ENCODE measurements around the gene C19orf38. TPM values are rescaled to one million over a fixed set of nuclear protein-coding genes. Genes with fewer than 3 reads are reported as not detected.

C19orf38 gene
- total RNA-seq, 2 experiments from 2014 or later, result 5.2 to 7.5 TPM

DNA sequence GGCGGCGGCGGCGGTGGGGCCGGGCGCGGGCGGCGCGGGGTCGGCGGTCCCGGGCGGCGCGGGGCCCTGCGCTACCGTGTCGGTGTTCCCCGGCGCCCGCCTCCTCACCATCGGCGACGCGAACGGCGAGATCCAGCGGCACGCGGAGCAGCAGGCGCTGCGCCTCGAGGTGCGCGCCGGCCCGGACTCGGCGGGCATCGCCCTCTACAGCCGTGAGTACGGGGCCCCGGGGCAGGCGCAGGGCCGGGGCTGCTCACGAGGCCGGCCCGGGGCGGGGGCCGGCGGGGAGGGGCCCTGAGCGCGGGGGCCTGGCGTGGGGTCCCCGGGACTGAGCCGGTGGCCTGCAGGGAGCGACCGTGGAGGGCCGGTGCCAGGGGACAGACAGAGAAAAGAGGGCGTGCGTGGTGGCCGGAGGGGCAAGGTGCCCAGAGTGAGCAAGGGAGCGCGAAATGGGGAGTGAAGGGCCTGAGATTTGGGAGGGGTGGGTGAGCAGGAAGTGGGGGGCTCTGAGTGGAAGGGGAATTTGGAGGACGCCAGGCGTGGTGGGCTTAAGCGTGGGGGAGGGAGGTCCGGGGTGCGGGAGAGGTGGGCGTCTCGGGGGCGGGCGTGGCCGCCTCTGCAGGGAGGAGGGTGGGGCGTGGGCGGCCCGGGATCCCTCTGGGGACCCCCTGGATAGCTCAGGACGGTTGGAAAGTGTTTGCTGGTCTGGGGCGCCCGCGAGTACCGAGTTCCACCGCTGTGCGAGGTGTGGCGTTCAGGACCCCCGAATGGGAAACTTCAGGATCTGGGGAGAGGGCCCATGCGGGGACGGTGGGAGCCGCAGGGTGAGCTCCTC, 23.7 kb downstream of the C19orf38 start:
- no TSS peak for BruUV-seq (replicated peaks)
- TF ChIP-seq, protein P1, sequence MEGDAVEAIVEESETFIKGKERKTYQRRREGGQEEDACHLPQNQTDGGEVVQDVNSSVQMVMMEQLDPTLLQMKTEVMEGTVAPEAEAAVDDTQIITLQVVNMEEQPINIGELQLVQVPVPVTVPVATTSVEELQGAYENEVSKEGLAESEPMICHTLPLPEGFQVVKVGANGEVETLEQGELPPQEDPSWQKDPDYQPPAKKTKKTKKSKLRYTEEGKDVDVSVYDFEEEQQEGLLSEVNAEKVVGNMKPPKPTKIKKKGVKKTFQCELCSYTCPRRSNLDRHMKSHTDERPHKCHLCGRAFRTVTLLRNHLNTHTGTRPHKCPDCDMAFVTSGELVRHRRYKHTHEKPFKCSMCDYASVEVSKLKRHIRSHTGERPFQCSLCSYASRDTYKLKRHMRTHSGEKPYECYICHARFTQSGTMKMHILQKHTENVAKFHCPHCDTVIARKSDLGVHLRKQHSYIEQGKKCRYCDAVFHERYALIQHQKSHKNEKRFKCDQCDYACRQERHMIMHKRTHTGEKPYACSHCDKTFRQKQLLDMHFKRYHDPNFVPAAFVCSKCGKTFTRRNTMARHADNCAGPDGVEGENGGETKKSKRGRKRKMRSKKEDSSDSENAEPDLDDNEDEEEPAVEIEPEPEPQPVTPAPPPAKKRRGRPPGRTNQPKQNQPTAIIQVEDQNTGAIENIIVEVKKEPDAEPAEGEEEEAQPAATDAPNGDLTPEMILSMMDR (conservative IDR thresholded peaks at IDR 0.05; ENCODE audit: low read length), result 0 out of 2 replicates have a peak, but pooled peaks have one; percentile 35
- no peak for TF ChIP-seq EZH2phosphoT487 (IDR thresholded peaks at IDR 0.05; ENCODE audit: borderline replicate concordance, low read depth, low read length)
- Histone ChIP-seq H2AFZ (ENCODE audit: low read length) (no peak overlapping the region; the same call in 1 of the 2 replicates), H4K20me1 (ENCODE audit: insufficient read depth, low read length) (no peaks in the 10 kb centered on the region), H3K36me3 (ENCODE audit: insufficient read depth, low read length) (peaks cover 17% of the 10 kb centered on the region), H3K9me2 (ENCODE audit: insufficient read depth, low read length) (no peaks in the 10 kb centered on the region), H3K27ac (ENCODE audit: low read depth, low read length, poor library complexity, severe bottlenecking) (peak overlapping the region; percentile 82), H3K4me1 (ENCODE audit: insufficient read depth, low read length, poor library complexity, severe bottlenecking) (peaks cover 62% of the 10 kb centered on the region), H3K4me2 (ENCODE audit: low read length) (peak overlapping the region; percentile 90), H3K9me3 (ENCODE audit: low read length) (no peaks in the 10 kb centered on the region), H3K79me2 (ENCODE audit: insufficient read depth, low read depth, low read length) (peaks cover 52% of the 10 kb centered on the region), H3K4me3 (ENCODE audit: low read depth, low read length, poor library complexity, severe bottlenecking) (peak overlapping the region; percentile 99)
- intact Hi-C loops (cut with micrococcal nuclease; ENCODE audit: unreplicated experiment), result loop anchor here (1.0 to 10.0 kb wide), 3 partner anchors 16 to 307 kb away; partner anchors contain the start of genes CDKN2D, KRI1, TIMM29 and YIPF2
- CTCF ChIA-PET (ENCODE audit: unreplicated experiment), result interaction anchor here (1.8 kb wide), 1 partner anchor 16 kb away, joined by 9 read pairs; no protein-coding TSS in a partner anchor
- POLR2A ChIA-PET, result interaction anchor here (0.5 to 3.5 kb wide), 4 partner anchors 17 to 294 kb away, joined by 3 to 34 read pairs (median 5); no protein-coding TSS in a partner anchor
- peak; percentile 54 for DNase-seq (ENCODE audit: low spot score)

DNA sequence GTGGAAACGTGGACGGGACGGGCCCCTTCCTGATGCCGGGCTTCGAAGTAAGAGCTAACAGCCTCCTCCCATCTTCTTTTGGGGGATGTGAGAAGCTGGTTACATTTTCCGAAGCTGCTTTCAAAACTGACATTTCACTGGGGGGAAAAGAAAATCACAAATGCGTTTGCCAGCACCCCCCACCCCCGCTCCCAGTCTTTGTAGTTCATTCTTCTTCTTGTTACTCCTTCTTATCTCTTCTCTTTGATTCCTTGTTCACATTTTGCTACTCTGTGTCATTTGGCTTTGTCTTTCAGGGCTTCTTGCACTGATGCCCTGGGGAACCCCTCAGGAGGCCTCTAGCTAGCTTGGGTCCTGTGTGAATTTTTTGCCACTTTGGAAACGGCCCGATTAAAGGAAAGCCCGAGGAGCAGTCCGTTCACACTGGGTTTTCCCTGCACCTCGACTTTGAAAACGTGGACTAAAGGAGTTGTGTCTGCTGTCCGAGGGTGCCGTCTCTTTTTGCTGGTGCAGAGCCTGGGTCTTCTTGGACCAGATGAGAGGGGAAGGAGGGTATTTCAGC, 24.4 kb downstream of the C19orf38 start:
- no peak for TF ChIP-seq EZH2phosphoT487 (IDR thresholded peaks at IDR 0.05; ENCODE audit: borderline replicate concordance, low read depth, low read length)
- TF ChIP-seq, protein P1 (conservative IDR thresholded peaks at IDR 0.05; ENCODE audit: low read length), result peak; percentile 11; the same call in 1 of the 2 replicates
- Histone ChIP-seq H4K20me1 (ENCODE audit: insufficient read depth, low read length) (no peaks in the 10 kb centered on the region), H3K9me2 (ENCODE audit: insufficient read depth, low read length) (no peaks in the 10 kb centered on the region), H2AFZ (ENCODE audit: low read length) (no peak overlapping the region), H3K36me3 (ENCODE audit: insufficient read depth, low read length) (peaks cover 17% of the 10 kb centered on the region), H3K4me3 (ENCODE audit: low read depth, low read length, poor library complexity, severe bottlenecking) (peak overlapping the region; percentile 99), H3K9me3 (ENCODE audit: low read length) (no peaks in the 10 kb centered on the region), H3K27ac (ENCODE audit: low read depth, low read length, poor library complexity, severe bottlenecking) (peak overlapping the region; percentile 82), H3K4me1 (ENCODE audit: insufficient read depth, low read length, poor library complexity, severe bottlenecking) (peaks cover 61% of the 10 kb centered on the region), H3K79me2 (ENCODE audit: insufficient read depth, low read depth, low read length) (peaks cover 59% of the 10 kb centered on the region), H3K4me2 (ENCODE audit: low read length) (peak overlapping the region; percentile 90)
- ChIA-PET CTCF (ENCODE audit: unreplicated experiment) (interaction anchor here (0.5 to 1.8 kb wide), 3 partner anchors 8 to 16 kb away, joined by 3 to 9 read pairs (median 4); no protein-coding TSS in a partner anchor), POLR2A (interaction anchor here (0.6 to 3.5 kb wide), 5 partner anchors 16 to 695 kb away, joined by 3 to 34 read pairs (median 5); no protein-coding TSS in a partner anchor)
- intact Hi-C loops (cut with micrococcal nuclease; ENCODE audit: unreplicated experiment), result loop anchor here (10.0 kb wide), 1 partner anchor 308 kb away; the partner anchor contains the start of genes CDKN2D and KRI1
- BruUV-seq (replicated peaks), result no TSS peak
- no peak for DNase-seq (ENCODE audit: low spot score)

Data from OCI-LY7 (cell line).